ENCODE results near the gene SYNDIG1.

The SYNDIG1 gene

GRCh38 chr20:24630486-24631172 lies 161.2 kb downstream of the SYNDIG1 start:
- TF ChIP-seq, protein P1, sequence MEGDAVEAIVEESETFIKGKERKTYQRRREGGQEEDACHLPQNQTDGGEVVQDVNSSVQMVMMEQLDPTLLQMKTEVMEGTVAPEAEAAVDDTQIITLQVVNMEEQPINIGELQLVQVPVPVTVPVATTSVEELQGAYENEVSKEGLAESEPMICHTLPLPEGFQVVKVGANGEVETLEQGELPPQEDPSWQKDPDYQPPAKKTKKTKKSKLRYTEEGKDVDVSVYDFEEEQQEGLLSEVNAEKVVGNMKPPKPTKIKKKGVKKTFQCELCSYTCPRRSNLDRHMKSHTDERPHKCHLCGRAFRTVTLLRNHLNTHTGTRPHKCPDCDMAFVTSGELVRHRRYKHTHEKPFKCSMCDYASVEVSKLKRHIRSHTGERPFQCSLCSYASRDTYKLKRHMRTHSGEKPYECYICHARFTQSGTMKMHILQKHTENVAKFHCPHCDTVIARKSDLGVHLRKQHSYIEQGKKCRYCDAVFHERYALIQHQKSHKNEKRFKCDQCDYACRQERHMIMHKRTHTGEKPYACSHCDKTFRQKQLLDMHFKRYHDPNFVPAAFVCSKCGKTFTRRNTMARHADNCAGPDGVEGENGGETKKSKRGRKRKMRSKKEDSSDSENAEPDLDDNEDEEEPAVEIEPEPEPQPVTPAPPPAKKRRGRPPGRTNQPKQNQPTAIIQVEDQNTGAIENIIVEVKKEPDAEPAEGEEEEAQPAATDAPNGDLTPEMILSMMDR (IDR thresholded peaks at IDR 0.05; ENCODE audit: insufficient read depth, missing control alignments), result no peak
- FAIRE-seq (no peak), DNase-seq (ENCODE audit: insufficient read length, low spot score) (no peak)

DNA sequence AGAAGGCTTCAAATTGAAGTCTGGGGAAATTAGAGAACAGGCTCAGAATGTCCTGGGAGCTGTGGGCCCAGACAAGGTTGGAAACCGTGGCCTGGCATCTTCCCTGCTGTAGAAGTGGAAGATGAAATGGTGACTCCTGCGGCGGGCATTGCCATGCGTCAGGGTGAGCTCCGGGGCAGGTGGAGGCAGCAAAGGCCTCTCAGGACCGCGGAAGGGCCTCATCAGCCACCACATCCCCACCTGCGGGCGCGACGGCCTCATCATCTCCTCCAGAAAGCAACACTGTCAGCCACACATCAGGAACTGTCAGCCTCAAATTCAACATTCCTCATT lies 161.7 kb downstream of the SYNDIG1 start:
- DNase-seq (ENCODE audit: insufficient read length, low spot score) (no peak), FAIRE-seq (no peak)
- TF ChIP-seq, protein P1 (IDR thresholded peaks at IDR 0.05; ENCODE audit: insufficient read depth, missing control alignments), result no peak

GRCh38 chr20:24632581-24632980 lies 163.2 kb downstream of the SYNDIG1 start:
- FAIRE-seq (no peak), DNase-seq (ENCODE audit: insufficient read length, low spot score) (no peak)
- TF ChIP-seq, protein P1 (IDR thresholded peaks at IDR 0.05; ENCODE audit: insufficient read depth, missing control alignments), result no peak

DNA sequence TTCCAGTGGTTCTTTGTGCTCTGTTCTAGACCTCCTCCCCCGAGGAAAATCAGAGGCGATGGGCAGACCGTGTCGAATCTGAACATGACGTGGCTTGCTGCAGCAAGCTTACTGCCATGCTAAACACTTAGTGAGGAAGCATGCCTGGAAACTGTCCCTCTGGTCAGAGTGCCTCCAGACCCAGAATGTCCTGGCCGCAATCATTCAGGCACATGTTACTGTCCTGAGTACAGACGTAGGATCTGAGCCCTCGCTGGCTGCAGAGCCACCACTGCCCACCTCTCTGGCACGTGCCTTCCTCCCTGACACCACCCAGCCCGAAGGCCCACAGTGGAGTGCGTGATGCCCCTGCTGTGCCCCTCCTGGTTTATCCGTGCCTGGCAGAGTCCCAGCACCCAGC lies 163.6 kb downstream of the SYNDIG1 start:
- FAIRE-seq, result no peak

GRCh38 chr20:24633521-24633920 lies 164.1 kb downstream of the SYNDIG1 start:
- no peak for FAIRE-seq
- no peak for DNase-seq (ENCODE audit: insufficient read length, low spot score)
- TF ChIP-seq, protein P1 (IDR thresholded peaks at IDR 0.05; ENCODE audit: insufficient read depth, missing control alignments), result no peak

More for the DNA sequence above, 163.6 kb downstream of the SYNDIG1 start:
- TF ChIP-seq, protein P1 (IDR thresholded peaks at IDR 0.05; ENCODE audit: insufficient read depth, missing control alignments), result no peak
- no peak for DNase-seq (ENCODE audit: insufficient read length, low spot score)

DNA sequence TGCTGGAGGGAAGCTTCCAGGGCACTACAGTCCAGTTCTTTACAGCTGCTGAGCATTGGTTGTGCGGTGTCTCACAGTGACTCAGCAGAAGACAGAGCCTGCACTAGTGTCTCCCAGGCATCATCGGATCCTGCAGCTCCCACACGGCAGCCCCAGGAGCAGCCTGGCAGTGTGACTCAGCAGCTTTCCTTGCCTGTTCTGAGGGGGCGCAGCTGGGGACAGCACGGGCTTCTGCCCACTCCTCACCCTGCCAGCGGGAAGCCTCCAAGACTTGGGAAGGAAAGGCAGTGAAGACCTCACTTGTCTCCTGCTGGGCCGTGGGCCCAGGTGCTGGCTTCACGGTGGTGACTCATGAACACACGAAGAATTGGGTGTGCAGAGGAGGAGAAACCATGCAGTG lies 165.4 kb downstream of the SYNDIG1 start:
- DNase-seq (ENCODE audit: insufficient read length, low spot score) (no peak), FAIRE-seq (no peak)
- TF ChIP-seq, protein P1 (IDR thresholded peaks at IDR 0.05; ENCODE audit: insufficient read depth, missing control alignments), result no peak

- FAIRE-seq (no peak), DNase-seq (ENCODE audit: insufficient read length, low spot score) (no peak)
- TF ChIP-seq, protein P1 (IDR thresholded peaks at IDR 0.05; ENCODE audit: insufficient read depth, missing control alignments), result no peak
These were observed 167.2 kb downstream of the SYNDIG1 start for GRCh38 chr20:24636626-24637025.

All from D721Med (cell line).